Measurements from ENCODE around the gene TXNDC17.

TXNDC17 gene

DNA sequence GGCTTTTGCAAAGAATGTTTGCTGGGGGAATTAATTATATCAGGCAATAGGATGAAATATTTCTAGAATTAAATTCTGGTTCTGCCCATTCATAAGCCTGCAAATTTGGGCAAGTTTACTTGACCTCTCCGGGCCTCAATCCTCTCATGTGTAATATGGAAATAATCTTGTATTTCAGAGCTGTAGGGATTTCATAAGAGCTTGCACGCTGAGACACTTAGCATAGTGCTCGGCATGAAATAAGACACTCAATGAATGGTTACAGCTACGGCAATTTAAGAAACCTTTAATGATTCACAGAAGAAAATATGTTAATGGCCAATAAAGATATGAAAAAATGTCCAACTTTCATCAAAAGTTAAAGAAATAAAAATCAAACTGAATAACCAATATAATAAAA, 43.9 kb upstream of the TXNDC17 start:
- no peak for DNase-seq (ENCODE audit: extremely low spot score)
- TF ChIP-seq CTBP1 (IDR thresholded peaks at IDR 0.05; ENCODE audit: borderline replicate concordance): no peak
- TF ChIP-seq FOXM1 (IDR thresholded peaks at IDR 0.05; ENCODE audit: borderline replicate concordance): no peak
- no peak for TF ChIP-seq L3MBTL2 (conservative IDR thresholded peaks at IDR 0.05)
- TF ChIP-seq, protein P1, sequence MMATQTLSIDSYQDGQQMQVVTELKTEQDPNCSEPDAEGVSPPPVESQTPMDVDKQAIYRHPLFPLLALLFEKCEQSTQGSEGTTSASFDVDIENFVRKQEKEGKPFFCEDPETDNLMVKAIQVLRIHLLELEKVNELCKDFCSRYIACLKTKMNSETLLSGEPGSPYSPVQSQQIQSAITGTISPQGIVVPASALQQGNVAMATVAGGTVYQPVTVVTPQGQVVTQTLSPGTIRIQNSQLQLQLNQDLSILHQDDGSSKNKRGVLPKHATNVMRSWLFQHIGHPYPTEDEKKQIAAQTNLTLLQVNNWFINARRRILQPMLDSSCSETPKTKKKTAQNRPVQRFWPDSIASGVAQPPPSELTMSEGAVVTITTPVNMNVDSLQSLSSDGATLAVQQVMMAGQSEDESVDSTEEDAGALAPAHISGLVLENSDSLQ (IDR thresholded peaks at IDR 0.05): no peak
- TF ChIP-seq BHLHE40 (IDR thresholded peaks at IDR 0.05; ENCODE audit: borderline replicate concordance): no peak
- ChIA-PET POLR2A (no interaction called here), CTCF (no interaction called here)

DNA sequence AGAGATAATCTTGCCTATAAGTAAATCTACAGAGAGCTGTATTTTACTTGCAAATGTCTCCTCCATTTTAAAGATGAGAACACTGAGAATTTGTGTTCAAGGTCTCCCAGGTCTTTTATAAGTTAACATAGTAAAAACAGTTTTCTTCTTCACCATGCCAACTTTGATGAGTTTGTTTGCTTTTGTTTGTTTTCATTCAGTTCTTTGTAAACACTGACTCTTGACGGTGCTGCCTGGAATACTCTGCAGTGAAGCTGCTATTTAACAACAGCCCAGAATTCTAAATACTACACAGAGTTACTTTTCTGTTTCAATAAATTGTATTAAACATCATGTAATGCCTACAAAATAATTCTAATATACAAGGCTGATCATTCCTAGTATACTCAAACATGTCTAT, 43.1 kb upstream of the TXNDC17 start:
- POLR2A ChIA-PET: no interaction called here
- no peak for TF ChIP-seq HDGF (IDR thresholded peaks at IDR 0.05; ENCODE audit: borderline replicate concordance)
- no peak for TF ChIP-seq BHLHE40 (IDR thresholded peaks at IDR 0.05; ENCODE audit: borderline replicate concordance)
- TF ChIP-seq SP1 (IDR thresholded peaks at IDR 0.05): no peak
- TF ChIP-seq ELF4 (IDR thresholded peaks at IDR 0.05): no peak
- TF ChIP-seq L3MBTL2 (conservative IDR thresholded peaks at IDR 0.05): no peak
- TF ChIP-seq SUZ12 (IDR thresholded peaks at IDR 0.05): no peak
- TF ChIP-seq NFRKB (IDR thresholded peaks at IDR 0.05): no peak
- no peak for TF ChIP-seq LEF1 (IDR thresholded peaks at IDR 0.05; ENCODE audit: borderline replicate concordance)
- no peak for TF ChIP-seq FOXA1 (IDR thresholded peaks at IDR 0.05)
- TF ChIP-seq, protein P1 (IDR thresholded peaks at IDR 0.05): no peak
- no peak for TF ChIP-seq TARDBP (IDR thresholded peaks at IDR 0.05)
- TF ChIP-seq ZNF384 (IDR thresholded peaks at IDR 0.05): no peak
- no peak for TF ChIP-seq CTBP1 (IDR thresholded peaks at IDR 0.05; ENCODE audit: borderline replicate concordance)
- TF ChIP-seq ARNT (IDR thresholded peaks at IDR 0.05): no peak
- TF ChIP-seq FOXK2 (IDR thresholded peaks at IDR 0.05): no peak
- CTCF ChIA-PET: no interaction called here
- DNase-seq (ENCODE audit: extremely low spot score): no peak

DNA sequence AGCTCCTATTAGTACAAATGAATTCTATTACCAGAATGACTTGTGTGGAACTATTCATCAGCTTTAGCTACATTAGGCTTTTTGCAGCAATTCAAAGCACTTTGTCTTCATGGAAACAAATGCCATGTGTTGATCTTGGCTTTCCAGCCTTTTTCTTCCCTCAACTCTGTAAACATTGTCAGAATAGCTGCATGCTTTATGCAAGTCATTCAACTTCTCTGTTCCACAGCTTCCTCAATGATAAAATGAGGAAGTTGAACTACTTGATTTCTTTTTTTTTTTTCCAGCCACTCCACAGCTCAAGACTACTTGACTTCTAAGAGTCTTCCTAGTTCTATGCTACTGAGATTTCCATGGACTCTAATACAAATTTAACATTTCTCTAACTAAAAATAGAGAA, 41.5 kb upstream of the TXNDC17 start:
- ChIA-PET CTCF (no interaction called here), POLR2A (no interaction called here)
- DNase-seq (ENCODE audit: extremely low spot score): no peak
- TF ChIP-seq TARDBP (IDR thresholded peaks at IDR 0.05) (no peak), L3MBTL2 (conservative IDR thresholded peaks at IDR 0.05) (no peak), ZNF384 (IDR thresholded peaks at IDR 0.05) (no peak), FOXA1 (IDR thresholded peaks at IDR 0.05) (no peak), SP1 (IDR thresholded peaks at IDR 0.05) (no peak), HDGF (IDR thresholded peaks at IDR 0.05; ENCODE audit: borderline replicate concordance) (no peak), NFRKB (IDR thresholded peaks at IDR 0.05) (no peak), ELF4 (IDR thresholded peaks at IDR 0.05) (no peak), FOXM1 (IDR thresholded peaks at IDR 0.05; ENCODE audit: borderline replicate concordance) (no peak), BHLHE40 (IDR thresholded peaks at IDR 0.05; ENCODE audit: borderline replicate concordance) (no peak)
- TF ChIP-seq, protein P1 (IDR thresholded peaks at IDR 0.05): no peak

DNA sequence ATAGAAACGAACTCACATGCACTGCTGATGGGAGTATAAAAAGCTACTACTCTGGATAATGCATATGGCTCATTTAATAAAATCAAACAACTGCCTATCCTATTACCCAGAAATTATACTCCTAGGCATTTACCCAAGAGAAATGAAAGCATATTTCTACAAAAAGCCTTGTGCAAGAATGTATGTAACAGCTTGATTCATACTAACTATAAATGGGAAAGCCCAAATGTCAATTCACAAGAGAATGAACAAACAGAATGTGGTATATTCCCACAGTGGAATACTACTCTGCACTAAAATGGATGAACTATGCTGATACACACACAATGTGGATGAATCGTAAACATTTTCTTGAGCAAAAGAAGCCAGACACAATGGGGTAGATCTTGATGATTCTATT, 38.7 kb upstream of the TXNDC17 start:
- ChIA-PET CTCF (no interaction called here), POLR2A (no interaction called here)
- DNase-seq (ENCODE audit: extremely low spot score): no peak
- TF ChIP-seq SUZ12 (IDR thresholded peaks at IDR 0.05): no peak
- TF ChIP-seq, protein P1 (IDR thresholded peaks at IDR 0.05): no peak
- no peak for TF ChIP-seq ARNT (IDR thresholded peaks at IDR 0.05)
- no peak for TF ChIP-seq TARDBP (IDR thresholded peaks at IDR 0.05)
- TF ChIP-seq SP1 (IDR thresholded peaks at IDR 0.05): no peak
- TF ChIP-seq CTBP1 (IDR thresholded peaks at IDR 0.05; ENCODE audit: borderline replicate concordance): no peak

DNA sequence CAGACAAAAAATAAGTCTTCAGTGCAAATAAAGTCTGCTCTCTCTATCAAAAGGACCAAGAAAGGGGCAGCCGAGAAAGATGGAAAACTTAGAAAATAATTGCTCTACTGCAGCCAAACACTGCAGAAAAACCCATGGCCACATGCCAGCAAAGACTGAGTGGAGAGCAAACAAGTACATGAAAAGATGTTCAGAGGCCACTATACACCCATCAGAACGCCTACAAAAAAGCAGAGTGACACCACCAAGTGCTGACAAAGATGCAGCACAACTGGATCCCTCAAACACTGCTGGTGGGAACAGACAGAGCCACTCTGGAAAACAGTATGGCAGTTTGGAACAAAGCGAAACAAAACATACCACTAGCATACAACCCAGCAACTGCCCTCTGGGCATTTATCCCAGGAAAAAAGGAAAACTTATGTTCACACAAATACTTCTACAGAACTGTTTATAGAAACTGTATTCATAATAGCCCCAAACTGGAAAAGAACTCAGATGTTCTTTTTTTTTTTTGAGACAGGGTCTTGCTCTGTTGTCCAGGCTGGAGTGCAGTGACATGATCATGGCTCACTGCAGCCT, 37.0 kb upstream of the TXNDC17 start:
- TF ChIP-seq FOXM1 (IDR thresholded peaks at IDR 0.05; ENCODE audit: borderline replicate concordance) (no peak), ZNF384 (IDR thresholded peaks at IDR 0.05) (no peak), HDGF (IDR thresholded peaks at IDR 0.05; ENCODE audit: borderline replicate concordance) (no peak), SP1 (IDR thresholded peaks at IDR 0.05) (no peak), BHLHE40 (IDR thresholded peaks at IDR 0.05; ENCODE audit: borderline replicate concordance) (no peak), ARNT (IDR thresholded peaks at IDR 0.05) (no peak), FOXA1 (IDR thresholded peaks at IDR 0.05) (no peak), TARDBP (IDR thresholded peaks at IDR 0.05) (no peak), L3MBTL2 (conservative IDR thresholded peaks at IDR 0.05) (no peak), SUZ12 (IDR thresholded peaks at IDR 0.05) (no peak), ELF4 (IDR thresholded peaks at IDR 0.05) (no peak)
- TF ChIP-seq, protein P1 (IDR thresholded peaks at IDR 0.05): no peak
- CTCF ChIA-PET: no interaction called here
- POLR2A ChIA-PET: no interaction called here
- DNase-seq (ENCODE audit: extremely low spot score): no peak

DNA sequence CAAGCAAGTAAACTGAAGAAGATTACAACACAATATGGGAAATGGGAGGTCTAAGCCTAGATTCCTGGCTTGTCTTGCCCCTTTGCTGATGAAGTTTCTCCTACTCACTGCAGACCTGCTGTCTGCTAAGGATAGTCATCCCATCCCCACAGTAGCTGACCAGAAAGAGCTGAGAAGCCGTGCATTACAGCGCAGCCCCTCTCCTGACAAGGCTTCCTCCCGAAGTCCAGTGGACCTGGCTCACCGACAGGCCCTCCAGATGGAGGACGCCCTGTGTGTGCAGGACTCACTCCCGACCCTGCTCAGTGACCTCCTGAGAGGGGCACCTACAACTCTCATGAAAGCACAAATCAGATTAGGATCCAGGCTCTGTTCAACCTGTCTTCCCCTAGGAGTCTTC, 35.7 kb upstream of the TXNDC17 start:
- ChIA-PET POLR2A (no interaction called here), CTCF (no interaction called here)
- DNase-seq (ENCODE audit: extremely low spot score): no peak
- TF ChIP-seq ARNT (IDR thresholded peaks at IDR 0.05): no peak
- no peak for TF ChIP-seq HDGF (IDR thresholded peaks at IDR 0.05; ENCODE audit: borderline replicate concordance)
- TF ChIP-seq, protein P1 (IDR thresholded peaks at IDR 0.05): no peak
- no peak for TF ChIP-seq BHLHE40 (IDR thresholded peaks at IDR 0.05; ENCODE audit: borderline replicate concordance)
- TF ChIP-seq L3MBTL2 (conservative IDR thresholded peaks at IDR 0.05): no peak
- TF ChIP-seq ZNF384 (IDR thresholded peaks at IDR 0.05): no peak
- TF ChIP-seq FOXM1 (IDR thresholded peaks at IDR 0.05; ENCODE audit: borderline replicate concordance): no peak
- TF ChIP-seq ELF4 (IDR thresholded peaks at IDR 0.05): no peak
- TF ChIP-seq LEF1 (IDR thresholded peaks at IDR 0.05; ENCODE audit: borderline replicate concordance): no peak
- no peak for TF ChIP-seq FOXK2 (IDR thresholded peaks at IDR 0.05)
- TF ChIP-seq CTBP1 (IDR thresholded peaks at IDR 0.05; ENCODE audit: borderline replicate concordance): no peak
- TF ChIP-seq TARDBP (IDR thresholded peaks at IDR 0.05): no peak
- no peak for TF ChIP-seq SP1 (IDR thresholded peaks at IDR 0.05)
- no peak for TF ChIP-seq FOXA1 (IDR thresholded peaks at IDR 0.05)
- TF ChIP-seq NFRKB (IDR thresholded peaks at IDR 0.05): no peak
- TF ChIP-seq SUZ12 (IDR thresholded peaks at IDR 0.05): no peak
